GM12874 (cell line): ENCODE measurements around the gene FOSL1.
A peak's percentile ranks its signal among the peaks of the same experiment; 100 is the strongest.

Experiments
- TF ChIP-seq, protein P1 (sequence below): IDR thresholded peaks from 2 replicates; pipeline ENCODE4 v1.5.1; 2011; ENCODE audit warnings: low read depth, mild to moderate bottlenecking, control low read depth, low read length, moderate library complexity; ENCODE audit not compliant: insufficient read depth

The FOSL1 gene

DNA sequence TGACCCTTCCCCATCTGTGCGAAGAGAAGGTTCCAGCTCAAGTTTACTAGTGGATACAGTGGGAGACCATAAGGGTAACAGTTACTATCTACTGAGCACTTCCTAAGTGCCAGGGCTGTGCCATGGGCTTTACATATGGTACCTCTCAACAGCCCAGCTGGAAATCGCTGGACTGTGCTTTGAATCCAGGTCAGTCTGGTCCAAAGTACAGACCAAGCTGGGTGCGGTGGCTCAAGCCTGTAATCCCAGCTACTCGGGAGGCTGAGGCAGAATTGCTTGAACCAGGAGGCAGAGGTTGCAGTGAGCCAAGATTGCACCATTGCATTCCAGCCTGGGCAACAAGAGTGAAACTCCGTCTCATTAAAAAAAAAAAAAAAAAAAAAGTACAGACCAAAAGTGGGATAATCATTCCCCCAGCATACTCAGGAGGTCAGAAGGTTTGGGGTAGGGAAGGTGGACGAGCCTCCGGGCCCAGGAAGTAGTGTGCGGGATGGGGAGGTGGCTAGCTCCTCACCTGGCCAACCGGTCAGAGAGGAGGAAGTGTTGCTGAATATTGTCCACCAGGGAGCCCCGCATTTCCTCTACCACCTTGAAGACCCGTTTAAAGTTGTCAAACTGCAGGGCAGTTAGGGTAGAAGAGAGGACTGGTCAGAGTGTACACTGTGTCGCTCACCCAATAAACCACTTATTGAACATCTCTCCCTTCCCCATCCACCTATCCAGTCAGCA lies 14.2 kb downstream of the FOSL1 start:
- TF ChIP-seq, protein P1, sequence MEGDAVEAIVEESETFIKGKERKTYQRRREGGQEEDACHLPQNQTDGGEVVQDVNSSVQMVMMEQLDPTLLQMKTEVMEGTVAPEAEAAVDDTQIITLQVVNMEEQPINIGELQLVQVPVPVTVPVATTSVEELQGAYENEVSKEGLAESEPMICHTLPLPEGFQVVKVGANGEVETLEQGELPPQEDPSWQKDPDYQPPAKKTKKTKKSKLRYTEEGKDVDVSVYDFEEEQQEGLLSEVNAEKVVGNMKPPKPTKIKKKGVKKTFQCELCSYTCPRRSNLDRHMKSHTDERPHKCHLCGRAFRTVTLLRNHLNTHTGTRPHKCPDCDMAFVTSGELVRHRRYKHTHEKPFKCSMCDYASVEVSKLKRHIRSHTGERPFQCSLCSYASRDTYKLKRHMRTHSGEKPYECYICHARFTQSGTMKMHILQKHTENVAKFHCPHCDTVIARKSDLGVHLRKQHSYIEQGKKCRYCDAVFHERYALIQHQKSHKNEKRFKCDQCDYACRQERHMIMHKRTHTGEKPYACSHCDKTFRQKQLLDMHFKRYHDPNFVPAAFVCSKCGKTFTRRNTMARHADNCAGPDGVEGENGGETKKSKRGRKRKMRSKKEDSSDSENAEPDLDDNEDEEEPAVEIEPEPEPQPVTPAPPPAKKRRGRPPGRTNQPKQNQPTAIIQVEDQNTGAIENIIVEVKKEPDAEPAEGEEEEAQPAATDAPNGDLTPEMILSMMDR = no peak

DNA sequence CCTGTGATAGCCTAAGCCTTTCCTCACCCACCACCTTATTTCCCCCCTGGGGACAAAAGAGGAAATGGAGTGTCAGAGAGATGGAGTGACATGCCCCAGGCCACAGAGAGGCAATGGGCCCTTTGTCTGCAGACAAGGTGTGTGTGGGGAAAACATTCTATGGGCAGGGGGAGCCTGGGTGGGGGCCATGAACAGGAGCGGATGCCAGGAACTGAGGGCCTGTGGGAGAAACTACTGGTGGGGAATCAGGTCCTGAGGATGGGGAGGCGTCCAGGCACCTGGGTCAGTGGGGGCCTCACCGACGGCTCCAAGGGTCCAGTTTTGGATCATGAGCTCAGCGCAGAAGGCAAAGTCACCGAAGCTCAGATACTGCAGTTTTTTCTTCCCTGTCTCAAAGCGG lies 15.0 kb downstream of the FOSL1 start:
- TF ChIP-seq, protein P1 = no peak

DNA sequence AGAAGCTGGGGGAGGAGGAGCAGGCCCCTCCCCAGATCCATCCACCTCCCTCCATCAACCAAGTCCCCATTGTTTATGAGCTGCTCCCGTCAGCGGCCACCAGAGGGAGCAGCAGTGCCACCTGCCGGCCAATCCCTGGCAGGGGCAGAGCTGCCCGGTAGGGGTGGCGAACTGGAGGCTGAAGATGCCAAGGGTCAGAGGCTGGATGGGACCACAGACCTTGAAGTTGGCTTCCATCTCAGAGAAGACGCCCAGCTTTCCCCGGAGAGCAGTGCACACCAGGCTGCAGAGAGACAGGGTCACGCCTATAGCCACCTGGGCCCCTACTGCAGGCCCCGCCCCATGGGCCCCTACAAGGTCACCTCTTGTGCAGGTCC lies 15.5 kb downstream of the FOSL1 start:
- TF ChIP-seq, protein P1 = peak; percentile 99

DNA sequence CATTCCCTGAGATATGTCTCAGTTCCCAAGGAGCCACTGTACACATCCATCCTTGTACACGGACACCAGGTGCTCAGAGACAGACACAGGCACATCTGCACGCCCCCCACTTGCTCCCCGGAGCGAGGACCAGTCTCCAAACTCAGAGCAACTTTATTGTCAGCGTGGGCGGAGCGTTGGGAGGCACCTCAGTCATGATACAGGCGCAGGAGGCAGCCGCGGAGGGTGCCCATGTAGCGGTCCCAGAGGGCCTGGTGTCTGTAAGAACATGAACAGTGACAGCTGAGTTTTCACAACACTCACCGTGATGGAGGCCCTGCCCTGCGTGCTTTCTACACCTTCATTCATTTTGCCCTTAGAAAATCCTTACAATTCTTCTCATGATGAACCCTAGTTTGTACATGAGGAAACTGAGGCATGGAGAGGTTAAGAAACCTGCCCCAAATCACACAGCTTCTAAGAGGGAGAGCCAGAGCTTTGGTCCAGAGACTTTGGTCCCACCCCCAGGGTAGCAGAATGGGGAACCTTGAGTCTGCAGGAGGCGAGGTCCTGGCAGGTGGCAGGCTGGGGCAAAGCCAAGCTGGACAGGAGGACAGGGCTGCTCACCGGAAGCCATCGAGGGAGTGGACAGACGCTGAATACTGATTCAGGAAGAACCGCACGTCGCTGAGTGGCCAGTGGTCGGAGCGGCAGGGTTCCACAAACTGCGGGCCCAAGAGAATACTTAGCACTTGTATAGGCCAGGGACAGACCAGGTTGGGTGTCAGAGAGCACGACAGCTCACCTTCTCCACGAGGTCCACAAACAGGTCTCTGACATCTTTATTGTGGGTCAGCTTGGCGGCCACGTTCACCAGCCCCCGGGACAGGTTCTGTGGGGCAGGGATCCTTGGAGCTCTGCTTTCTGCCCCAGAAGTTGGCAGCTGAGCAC lies 16.1 kb downstream of the FOSL1 start:
- TF ChIP-seq, protein P1 = no peak

DNA sequence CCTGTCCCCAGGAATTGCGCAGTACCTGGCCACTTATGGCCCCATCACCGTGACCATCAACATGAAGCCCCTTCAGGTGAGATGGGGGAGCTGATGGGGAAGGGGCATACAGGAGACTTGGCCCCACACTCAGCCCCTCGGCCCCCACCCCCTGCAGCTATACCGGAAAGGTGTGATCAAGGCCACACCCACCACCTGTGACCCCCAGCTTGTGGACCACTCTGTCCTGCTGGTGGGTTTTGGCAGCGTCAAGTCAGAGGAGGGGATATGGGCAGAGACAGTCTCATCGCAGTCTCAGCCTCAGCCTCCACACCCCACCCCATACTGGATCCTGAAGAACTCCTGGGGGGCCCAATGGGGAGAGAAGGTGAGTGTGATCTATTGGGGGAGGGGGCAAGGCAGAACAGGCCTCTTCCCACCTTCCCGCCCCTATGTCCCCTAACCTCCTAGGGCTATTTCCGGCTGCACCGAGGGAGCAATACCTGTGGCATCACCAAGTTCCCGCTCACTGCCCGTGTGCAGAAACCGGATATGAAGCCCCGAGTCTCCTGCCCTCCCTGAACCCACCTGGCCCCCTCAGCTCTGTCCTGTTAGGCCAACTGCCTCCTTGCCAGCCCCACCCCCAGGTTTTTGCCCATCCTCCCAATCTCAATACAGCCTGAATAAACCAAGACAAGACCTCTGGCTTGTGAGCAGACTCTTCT lies 17.0 kb downstream of the FOSL1 start:
- TF ChIP-seq, protein P1 = no peak

DNA sequence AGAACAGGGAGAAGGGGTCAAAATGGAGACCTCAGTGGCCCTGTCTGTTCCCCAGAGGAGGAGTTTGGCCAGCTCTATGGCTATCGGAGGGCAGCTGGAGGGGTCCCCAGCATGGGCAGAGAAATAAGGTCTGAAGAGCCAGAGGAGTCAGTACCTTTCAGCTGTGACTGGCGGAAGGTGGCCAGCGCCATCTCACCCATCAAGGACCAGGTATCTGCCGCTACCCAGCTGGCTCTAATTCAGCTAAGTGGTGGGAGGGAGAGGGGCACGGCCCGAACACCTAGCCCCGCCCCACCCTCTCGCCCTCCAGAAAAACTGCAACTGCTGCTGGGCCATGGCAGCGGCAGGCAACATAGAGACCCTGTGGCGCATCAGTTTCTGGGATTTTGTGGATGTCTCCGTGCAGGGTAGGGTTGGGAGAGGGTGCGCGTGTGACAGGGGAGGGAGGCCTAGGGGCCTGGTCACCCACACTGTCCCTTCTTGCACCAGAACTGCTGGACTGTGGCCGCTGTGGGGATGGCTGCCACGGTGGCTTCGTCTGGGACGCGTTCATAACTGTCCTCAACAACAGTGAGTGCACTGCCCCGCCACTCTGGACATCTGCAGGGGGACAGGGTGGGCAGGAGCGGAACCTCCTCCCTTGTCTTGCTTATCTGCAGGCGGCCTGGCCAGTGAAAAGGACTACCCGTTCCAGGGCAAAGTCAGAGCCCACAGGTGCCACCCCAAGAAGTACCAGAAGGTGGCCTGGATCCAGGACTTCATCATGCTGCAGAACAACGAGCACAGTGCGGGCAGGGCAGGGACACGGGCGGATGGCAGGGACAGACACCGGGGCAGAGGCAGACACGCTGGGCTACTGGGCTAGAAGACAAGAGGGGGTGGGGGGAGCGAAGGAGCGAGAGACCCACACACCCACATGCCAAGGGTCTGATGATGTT lies 17.8 kb downstream of the FOSL1 start:
- TF ChIP-seq, protein P1 = no peak
